Left ventricle myocardium inferior (tissue), 1 donor: ENCODE data around the gene BTBD9. TPM values are rescaled to one million over a fixed set of nuclear protein-coding genes. Genes with fewer than 3 reads are reported as not detected.

ENCODE experiments used
- DNase-seq: peaks from one replicate; pipeline ENCODE4 v3.0.0-alpha.2; 2020
- H3K27ac ChIP-seq: fragments of 200-600 bp; replicated peaks from 2 replicates; pipeline ENCODE4 v1.8.0; 2021
- H3K27me3 ChIP-seq: fragments of 200-600 bp; 2 replicates; pipeline ENCODE4 v1.8.0; 2021; ENCODE audit warnings: low read depth
- H3K36me3 ChIP-seq: fragments of 200-600 bp; 2 replicates; pipeline ENCODE4 v1.8.0; 2021
- H3K4me1 ChIP-seq: fragments of 200-600 bp; 2 replicates; pipeline ENCODE4 v1.8.0; 2021
- H3K4me3 ChIP-seq: fragments of 200-600 bp; 2 replicates; pipeline ENCODE4 v1.8.0; 2021; ENCODE audit warnings: mild to moderate bottlenecking, moderate library complexity
- H3K9me3 ChIP-seq: fragments of 200-600 bp; replicated peaks from 2 replicates; pipeline ENCODE4 v1.8.0; 2021
- CTCF ChIP-seq: fragments of 200-600 bp; IDR thresholded peaks from 2 replicates; pipeline ENCODE4 v1.8.0; 2021; ENCODE audit warnings: antibody characterized with exemption, mild to moderate bottlenecking, borderline replicate concordance
- intact Hi-C: fragments of 100-400 bp; cut with micrococcal nuclease; formaldehyde crosslinking; loops from one replicate; pipeline ENCODE4 v1.11.0; 2022
- total RNA-seq: library from RNA; stranded (reverse); fragmentation: NEBNext Ultra II Directional; extraction: Animal tissue kit (Norgen Biotek cat#: 25700); gene quantifications from one replicate; pipeline ENCODE4 v1.2.1, GENCODE V29; 2021
- donor health status: DM: no; HTN: yes; CAD: no; lungs with severe emphysema.

The BTBD9 gene
- total RNA-seq, 1 donor from 2014 or later: 16.5 TPM

GRCh38 chr6:38404900-38405556 is 234.7 kb downstream of the BTBD9 start:
- peaks cover 21% of the 10 kb centered on the region for H3K4me1 ChIP-seq
- no peak overlapping the region for H3K27ac ChIP-seq
- TF ChIP-seq CTCF: no peak
- H3K27me3 ChIP-seq: no peaks in the 10 kb centered on the region
- H3K9me3 ChIP-seq: no peaks in the 10 kb centered on the region
- H3K4me3 ChIP-seq: no peak overlapping the region
- DNase-seq: no peak
- intact Hi-C loops: no loop called here
- no peaks in the 10 kb centered on the region for H3K36me3 ChIP-seq

GRCh38 chr6:38404355-38404754 is 235.4 kb downstream of the BTBD9 start:
- TF ChIP-seq CTCF: no peak
- H3K9me3 ChIP-seq: no peaks in the 10 kb centered on the region
- no peak overlapping the region for H3K4me3 ChIP-seq
- DNase-seq: no peak
- intact Hi-C loops: no loop called here
- H3K27me3 ChIP-seq: no peaks in the 10 kb centered on the region
- H3K36me3 ChIP-seq: no peaks in the 10 kb centered on the region
- peaks cover 21% of the 10 kb centered on the region for H3K4me1 ChIP-seq
- no peak overlapping the region for H3K27ac ChIP-seq

GRCh38 chr6:38403548-38403947 is 236.2 kb downstream of the BTBD9 start:
- no peaks in the 10 kb centered on the region for H3K36me3 ChIP-seq
- no peaks in the 10 kb centered on the region for H3K9me3 ChIP-seq
- no peak for TF ChIP-seq CTCF
- peaks cover 21% of the 10 kb centered on the region for H3K4me1 ChIP-seq
- DNase-seq: no peak
- H3K27ac ChIP-seq: no peak overlapping the region
- H3K4me3 ChIP-seq: no peak overlapping the region
- intact Hi-C loops: no loop called here
- H3K27me3 ChIP-seq: no peaks in the 10 kb centered on the region

GRCh38 chr6:38400764-38401163 is 239.0 kb downstream of the BTBD9 start:
- H3K36me3 ChIP-seq: no peaks in the 10 kb centered on the region
- TF ChIP-seq CTCF: no peak
- H3K4me1 ChIP-seq: peaks cover 31% of the 10 kb centered on the region
- intact Hi-C loops: no loop called here
- H3K27ac ChIP-seq: no peak overlapping the region
- no peak overlapping the region for H3K4me3 ChIP-seq
- H3K27me3 ChIP-seq: no peaks in the 10 kb centered on the region
- no peak for DNase-seq
- no peaks in the 10 kb centered on the region for H3K9me3 ChIP-seq

GRCh38 chr6:38400101-38400500 is 239.6 kb downstream of the BTBD9 start:
- H3K27me3 ChIP-seq: no peaks in the 10 kb centered on the region
- intact Hi-C loops: no loop called here
- H3K4me1 ChIP-seq: peaks cover 24% of the 10 kb centered on the region
- H3K9me3 ChIP-seq: no peaks in the 10 kb centered on the region
- H3K4me3 ChIP-seq: no peak overlapping the region
- H3K27ac ChIP-seq: no peak overlapping the region
- TF ChIP-seq CTCF: no peak
- DNase-seq: no peak
- no peaks in the 10 kb centered on the region for H3K36me3 ChIP-seq
